Kidney (tissue), 14 donors: ENCODE results near the gene B4GALT6. TPM values are rescaled to one million over a fixed set of nuclear protein-coding genes. Genes with fewer than 3 reads are reported as not detected.

Experiments
- DNase-seq, 5 donors: peaks; one replicate each; pipeline ENCODE4 v3.0.0-alpha.2; 2013 to 2020
- FAIRE-seq: peaks from 2 replicates; lab custom pipeline; 2012; peaks lifted over from hg19 to GRCh38; lab: Jason Lieb, UNC
- H3K27ac ChIP-seq, 2 donors: one replicate each; pipeline ENCODE4 v1.7.0; 2013; ENCODE audit warnings: low read depth in 2 of 2, low read length in 2 of 2, inconsistent platforms in 1 of 2
- H3K27me3 ChIP-seq: one replicate; pipeline ENCODE4 v1.7.1; 2013; ENCODE audit warnings: low read length, inconsistent platforms; ENCODE audit not compliant: control insufficient read depth, insufficient read depth
- H3K36me3 ChIP-seq, 3 donors: one replicate each; pipeline versions ENCODE4 v1.7.0 to v1.7.1; 2013; ENCODE audit warnings: low read length in 3 of 3, control low read depth in 1 of 3, inconsistent platforms in 1 of 3; ENCODE audit not compliant: insufficient read depth in 3 of 3, control insufficient read depth in 2 of 3
- H3K4me1 ChIP-seq, 3 donors: one replicate each; pipeline versions ENCODE4 v1.7.0 to v1.7.1; 2013; ENCODE audit warnings: low read length in 3 of 3, inconsistent platforms in 1 of 3, low read depth in 1 of 3; ENCODE audit not compliant: control insufficient read depth in 2 of 3, insufficient read depth in 2 of 3
- H3K4me3 ChIP-seq, 3 donors: one replicate each; pipeline versions ENCODE4 v1.7.0 to v1.8.1; 2013; ENCODE audit warnings: low read length in 3 of 3, control low read depth in 1 of 3, inconsistent platforms in 1 of 3
- H3K9ac ChIP-seq, 3 donors: one replicate each; pipeline versions ENCODE4 v1.7.0 to v1.7.1; 2013; ENCODE audit warnings: low read length in 3 of 3, control low read depth in 1 of 3, inconsistent platforms in 1 of 3
- H3K9me3 ChIP-seq, 3 donors: one replicate each; pipeline versions ENCODE4 v1.7.0 to v1.7.1; 2013; ENCODE audit warnings: low read length in 3 of 3, control low read depth in 1 of 3, inconsistent platforms in 1 of 3; ENCODE audit not compliant: control insufficient read depth in 2 of 3, insufficient read depth in 1 of 3
- CTCF ChIP-seq: IDR thresholded peaks from 3 replicates; pipeline ENCODE4 v1.5.1; 2012; ENCODE audit warnings: mild to moderate bottlenecking, moderate library complexity, borderline replicate concordance; ENCODE audit not compliant: insufficient read depth; ENCODE audit errors: extremely low read depth
- intact Hi-C: fragments of 100-400 bp; cut with DNase I; formaldehyde crosslinking; loops from one replicate; pipeline ENCODE4 v1.11.1; 2022
- polyA plus RNA-seq: library from polyadenylated mRNA; stranded (reverse); fragments of 350-450 nt; fragmentation: Illumina TruSeq; extraction: RNeasy Lipid Tissue Mini Kit (QIAGEN cat#74804); gene quantifications from one replicate; pipeline ENCODE4 v1.2.3, GENCODE V29; 2014; ENCODE audit warnings: low read depth, low replicate concordance; ENCODE audit not compliant: insufficient read depth
- total RNA-seq: library from RNA; stranded (reverse); fragmentation: NEBNext Ultra II Directional; extraction: Animal tissue kit (Norgen Biotek cat#: 25700); gene quantifications from one replicate; pipeline ENCODE4 v1.2.1, GENCODE V29; 2021
- donor health status: control.
- donor health status: control.
- donor health status: control.
- donor health status: control.
- donor health status: control.
- donor health status: DM: yes; HTN: yes; CAD: no.
- donor health status: Normal renal cell carcinoma (clear cell type).

Gene B4GALT6
- total and polyA plus RNA-seq, 2 donors from 2014 or later = 2.1 to 4.2 TPM

- Histone ChIP-seq H3K9me3 (no peaks in the 10 kb centered on the region), H3K36me3 (no peaks in the 10 kb centered on the region), H3K27ac (no peak overlapping the region), H3K4me3 (no peak overlapping the region), H3K27me3 (no peaks in the 10 kb centered on the region), H3K4me1 (no peaks in the 10 kb centered on the region), H3K9ac (no peak overlapping the region)
- intact Hi-C loops = no loop called here
- no peak for FAIRE-seq
- no peak for DNase-seq
- TF ChIP-seq CTCF = no peak
Observed at GRCh38 chr18:31578126-31578525, 106.3 kb downstream of the B4GALT6 start.

GRCh38 chr18:31577195-31577594 lies 107.2 kb downstream of the B4GALT6 start:
- no peaks in the 10 kb centered on the region for H3K9me3 ChIP-seq
- no peak overlapping the region for H3K4me3 ChIP-seq
- H3K27ac ChIP-seq = no peak overlapping the region
- FAIRE-seq (no peak), DNase-seq (no peak)
- intact Hi-C loops = no loop called here
- no peak for TF ChIP-seq CTCF
- no peaks in the 10 kb centered on the region for H3K4me1 ChIP-seq
- no peaks in the 10 kb centered on the region for H3K36me3 ChIP-seq
- no peak overlapping the region for H3K9ac ChIP-seq
- H3K27me3 ChIP-seq = no peaks in the 10 kb centered on the region

GRCh38 chr18:31576670-31577069 lies 107.7 kb downstream of the B4GALT6 start:
- no peaks in the 10 kb centered on the region for H3K27me3 ChIP-seq
- H3K4me1 ChIP-seq = no peaks in the 10 kb centered on the region
- no peak for TF ChIP-seq CTCF
- no peak for FAIRE-seq
- no peak overlapping the region for H3K27ac ChIP-seq
- H3K36me3 ChIP-seq = no peaks in the 10 kb centered on the region
- no peaks in the 10 kb centered on the region for H3K9me3 ChIP-seq
- H3K9ac ChIP-seq = no peak overlapping the region
- intact Hi-C loops = no loop called here
- H3K4me3 ChIP-seq = no peak overlapping the region
- peak in 2 of 5 donors; percentile 13 to 18 for DNase-seq

- no peaks in the 10 kb centered on the region for H3K27me3 ChIP-seq
- no peaks in the 10 kb centered on the region for H3K36me3 ChIP-seq
- no peak overlapping the region for H3K27ac ChIP-seq
- no peak for FAIRE-seq
- no peak overlapping the region for H3K4me3 ChIP-seq
- no peak for DNase-seq
- TF ChIP-seq CTCF = no peak
- intact Hi-C loops = no loop called here
- no peaks in the 10 kb centered on the region for H3K4me1 ChIP-seq
- no peak overlapping the region for H3K9ac ChIP-seq
- no peaks in the 10 kb centered on the region for H3K9me3 ChIP-seq
Observed at GRCh38 chr18:31575515-31576257, 108.7 kb downstream of the B4GALT6 start.
